Stimulated activated naive CD4-positive, alpha-beta T cell treated with Interleukin-2 at 50 U/mL for 16 hours (primary cell): ENCODE results near the gene CLN3.
"Not testable (repeated sequence)": the region's sequence is repeated elsewhere in the genome, so short reads cannot be mapped to it uniquely, and the experiment has no call there.

Experiments
- DNase-seq: peaks from one replicate; lab custom pipeline; 2025; lab: John Stamatoyannopoulos, UW

The CLN3 gene

DNA sequence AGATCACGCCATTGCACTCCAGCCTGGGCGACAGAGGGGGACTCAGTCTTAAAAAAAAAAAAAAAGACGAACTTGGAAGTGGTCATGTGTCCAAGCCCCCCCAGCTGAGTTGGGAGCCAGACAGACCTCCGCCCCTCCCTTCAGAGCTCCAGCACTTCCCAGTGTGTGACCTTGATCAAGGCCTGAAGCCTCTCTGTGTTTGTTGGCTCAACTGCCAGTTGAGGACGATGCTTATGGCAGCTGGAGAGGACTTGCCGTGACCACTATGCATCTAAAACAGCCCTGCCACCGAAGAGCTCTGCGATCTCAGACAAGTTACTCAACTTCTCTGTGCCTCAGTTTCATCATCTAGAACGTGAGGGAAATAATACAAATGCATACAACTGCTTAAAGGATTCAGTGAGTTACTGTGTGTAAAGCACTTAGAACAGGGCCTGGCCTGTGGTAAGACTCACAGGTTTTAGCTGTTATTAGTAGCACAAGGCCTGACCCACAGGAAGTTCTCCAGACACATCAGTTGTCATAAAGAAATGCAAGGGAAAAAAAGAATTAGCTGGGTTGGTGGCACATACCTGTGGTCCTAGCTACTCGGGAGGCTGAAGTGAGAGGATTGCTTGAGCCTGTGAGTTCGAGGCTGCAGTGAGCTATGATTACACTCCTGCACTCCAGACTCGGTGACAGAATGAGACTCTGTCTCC is 21.8 kb upstream of the CLN3 start:
- no peak for DNase-seq

- DNase-seq = no peak
These were observed 20.2 kb upstream of the CLN3 start for GRCh38 chr16:28511801-28512789.

- DNase-seq = no peak
These were observed 19.2 kb upstream of the CLN3 start for GRCh38 chr16:28511031-28511430.

GRCh38 chr16:28505489-28506137 is 13.7 kb upstream of the CLN3 start:
- no peak for DNase-seq

DNA sequence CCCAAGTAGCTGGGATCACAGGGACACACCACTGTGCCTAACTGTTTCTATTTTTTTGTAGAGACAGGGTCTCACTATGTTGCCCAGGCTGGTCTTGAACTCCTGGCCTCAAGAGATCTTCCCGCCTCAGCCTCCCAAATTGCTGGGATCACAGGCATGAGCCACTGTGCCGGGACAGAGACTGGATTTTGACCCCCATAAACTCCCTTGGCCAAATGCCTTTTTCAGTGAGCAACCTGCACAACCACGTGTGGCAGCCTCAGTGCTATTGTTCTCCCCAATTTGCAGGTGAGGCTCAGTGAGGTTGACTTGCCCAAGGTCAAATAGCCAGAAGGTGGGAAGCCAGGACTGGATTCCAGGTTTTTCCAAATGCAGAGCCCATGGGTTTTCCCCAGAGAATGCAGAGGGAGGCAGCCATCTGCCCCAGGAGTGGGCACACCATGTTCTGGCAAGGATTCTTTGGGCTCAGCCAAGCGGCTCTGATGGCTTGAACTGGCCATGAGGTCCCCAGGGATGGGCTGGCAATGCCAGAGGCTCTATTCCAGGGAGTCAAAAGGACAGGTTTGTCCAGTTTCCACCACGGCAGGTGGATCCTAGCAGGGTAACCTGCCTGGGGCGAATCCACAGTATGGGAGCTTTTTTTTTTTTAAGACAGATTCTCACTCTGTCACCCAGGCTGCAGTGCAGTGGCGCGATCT is 13.0 kb upstream of the CLN3 start:
- no peak for DNase-seq

DNA sequence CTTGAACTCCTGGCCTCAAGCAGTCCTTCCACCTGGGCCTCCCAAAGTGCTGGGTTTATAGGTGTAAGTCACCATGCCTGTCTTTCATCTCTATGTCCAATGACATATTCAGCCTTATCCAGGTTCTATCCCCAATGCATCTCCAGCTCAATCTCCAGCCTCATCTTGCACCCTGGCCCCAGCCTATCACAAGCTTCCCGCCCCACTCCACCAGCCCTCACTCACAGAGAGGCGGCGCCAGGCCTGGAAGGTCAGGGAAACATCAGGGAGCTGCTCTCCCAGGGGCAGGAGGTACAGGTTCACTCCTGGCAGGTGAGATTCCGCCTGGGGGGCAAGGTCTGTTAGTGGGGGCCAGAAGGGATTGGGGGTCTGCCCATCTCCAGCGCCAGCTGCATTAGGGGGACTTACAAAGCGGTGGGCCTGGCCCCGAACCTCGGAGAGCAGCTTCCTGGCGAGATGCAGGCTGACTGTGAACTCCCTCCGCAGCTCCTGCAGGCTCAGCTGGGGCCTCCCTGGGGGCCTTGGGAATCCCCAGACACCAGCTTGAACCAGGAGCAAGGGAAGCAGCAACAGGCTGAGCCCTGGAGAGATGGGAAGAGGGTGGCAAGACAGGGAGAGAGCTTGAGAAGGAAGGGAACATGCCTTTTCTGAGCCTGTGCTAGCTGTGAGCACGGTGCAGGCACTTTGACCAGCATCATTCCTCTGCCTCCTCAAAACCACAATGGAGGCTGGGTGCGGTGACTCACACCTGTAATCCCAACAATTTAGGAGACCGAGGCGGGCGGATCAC is 11.8 kb upstream of the CLN3 start:
- DNase-seq = no peak

DNA sequence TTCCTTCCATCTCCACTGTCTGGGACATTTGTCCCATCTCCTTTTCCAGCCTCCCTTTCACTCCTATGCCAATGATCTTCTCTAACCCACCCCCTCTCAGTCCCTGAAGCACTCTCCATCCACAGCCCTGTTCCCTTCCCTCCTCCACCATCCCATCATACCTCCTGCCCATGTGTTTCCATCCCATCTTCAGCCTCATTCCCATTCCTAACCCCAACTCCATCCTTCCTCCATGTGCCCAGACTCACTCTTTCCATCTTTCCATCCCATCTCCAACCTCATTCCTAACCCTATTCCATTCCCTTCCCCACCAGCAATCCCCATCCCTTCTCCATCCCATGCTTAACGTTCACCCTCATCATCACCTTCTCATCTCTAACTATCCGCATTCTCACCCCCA is 10.4 kb upstream of the CLN3 start:
- DNase-seq = no peak

- DNase-seq = no peak
These were observed 9.7 kb upstream of the CLN3 start for GRCh38 chr16:28501258-28502232.

DNA sequence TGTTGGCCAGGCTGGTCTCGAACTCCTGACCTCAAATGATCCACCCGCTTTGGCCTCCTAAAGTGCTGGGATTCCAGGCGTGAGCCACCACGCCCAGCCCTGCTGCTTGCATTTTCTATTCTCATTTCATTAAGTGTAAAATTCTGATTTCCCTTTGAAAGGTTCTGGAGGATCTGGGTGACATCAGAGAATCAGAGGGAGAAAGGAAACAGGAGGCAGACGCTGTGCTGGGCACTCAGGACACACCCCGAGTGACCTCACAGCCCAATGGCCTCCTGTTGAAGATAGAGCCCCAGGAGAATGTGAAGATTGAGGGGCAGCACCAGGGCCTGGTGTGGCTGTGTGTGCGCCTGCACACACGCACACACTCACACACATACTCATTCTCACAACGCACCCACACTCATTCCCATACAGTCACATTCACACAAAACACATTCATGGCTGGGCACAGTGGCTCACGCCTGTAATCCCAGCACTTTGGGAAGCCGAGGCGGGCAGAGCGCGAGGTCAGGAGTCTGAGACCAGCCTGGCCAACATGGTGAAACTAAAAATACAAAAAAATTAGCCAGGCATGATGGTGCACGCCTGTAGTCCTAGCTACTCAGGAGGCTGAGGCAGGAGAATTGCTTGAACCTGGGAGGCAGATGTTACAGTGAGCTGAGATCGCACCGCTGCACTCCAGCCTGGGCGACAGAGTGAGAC is 8.8 kb upstream of the CLN3 start:
- not testable (repeated sequence) for DNase-seq

DNA sequence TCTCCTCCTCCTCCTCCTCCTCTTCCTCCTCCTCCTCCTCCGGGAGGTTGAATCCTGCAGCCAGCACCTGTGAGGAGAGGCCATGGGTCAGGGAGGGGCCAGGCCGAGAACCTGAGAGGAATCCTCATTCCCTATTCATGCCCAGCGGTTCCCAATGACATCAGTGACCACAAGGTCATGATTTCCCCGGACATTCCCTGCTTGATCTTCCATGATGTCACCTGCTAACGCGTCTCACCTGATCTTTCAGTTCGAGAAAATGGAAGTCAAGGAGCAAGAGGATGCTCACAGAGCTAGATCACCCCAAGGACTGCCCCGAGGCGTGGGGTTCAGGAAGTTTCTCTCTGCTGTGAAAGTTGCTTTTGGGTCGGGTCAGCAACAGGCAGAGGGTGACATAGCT is 8.0 kb upstream of the CLN3 start:
- DNase-seq = no peak

DNA sequence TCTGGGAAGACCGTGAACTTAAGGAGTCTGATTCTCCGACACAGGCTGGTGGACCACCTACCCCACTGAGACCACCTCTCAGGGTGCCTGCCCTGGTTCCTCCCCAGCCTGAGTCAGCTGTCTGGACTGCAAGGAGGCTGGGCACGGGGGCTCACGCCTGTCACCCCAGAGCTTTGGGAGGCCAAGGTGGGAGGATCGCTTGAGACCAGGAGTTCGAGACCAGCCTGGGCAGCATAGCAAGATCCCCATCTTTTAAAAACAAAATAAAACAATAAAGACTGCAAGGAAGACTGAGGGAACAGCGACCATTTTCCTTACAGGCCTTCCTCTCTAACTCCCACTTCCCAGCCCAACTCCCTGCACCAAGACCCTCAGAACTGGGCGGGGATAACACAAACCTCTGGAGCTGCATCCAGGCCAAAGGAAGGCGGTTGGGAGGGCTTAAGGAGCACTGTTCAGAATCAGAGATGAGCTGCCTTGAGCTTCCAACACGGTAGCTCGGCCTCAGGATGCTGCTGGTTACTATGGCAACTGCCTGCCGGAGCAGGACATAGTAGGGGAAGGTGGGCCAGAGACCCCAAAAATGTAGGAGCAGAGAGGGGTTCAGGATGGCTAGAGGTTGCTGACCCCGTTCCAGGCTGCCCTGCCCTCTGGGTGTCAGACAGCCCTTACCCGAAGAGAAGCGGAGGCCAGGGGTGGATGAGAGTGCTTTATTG is 7.0 kb upstream of the CLN3 start:
- no peak for DNase-seq

GRCh38 chr16:28497861-28498599 is 6.2 kb upstream of the CLN3 start:
- DNase-seq = no peak

DNA sequence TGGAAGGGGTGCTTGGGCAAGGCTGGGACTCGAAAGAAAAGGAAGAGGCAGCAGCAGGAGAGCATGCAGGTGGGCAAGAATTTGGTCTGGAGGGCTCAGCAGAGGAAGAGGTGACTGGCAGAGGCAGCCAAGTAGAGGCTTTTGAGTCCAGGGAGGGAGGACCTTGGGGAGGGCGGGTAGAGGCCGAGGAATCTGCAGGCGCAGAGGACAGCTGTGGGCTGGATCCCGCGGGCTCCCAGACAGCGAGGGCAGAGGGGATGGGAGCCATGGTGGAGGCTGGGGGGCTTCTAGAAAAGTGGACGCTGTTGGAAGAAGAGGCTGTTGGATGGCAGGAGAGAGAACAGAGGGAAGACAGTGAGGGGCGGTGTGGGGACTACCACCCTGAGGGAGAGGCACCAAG is 5.5 kb upstream of the CLN3 start:
- DNase-seq = no peak

GRCh38 chr16:28496844-28497243 is 5.0 kb upstream of the CLN3 start:
- no peak for DNase-seq

GRCh38 chr16:28495795-28496749 is 4.2 kb upstream of the CLN3 start:
- DNase-seq = no peak

DNA sequence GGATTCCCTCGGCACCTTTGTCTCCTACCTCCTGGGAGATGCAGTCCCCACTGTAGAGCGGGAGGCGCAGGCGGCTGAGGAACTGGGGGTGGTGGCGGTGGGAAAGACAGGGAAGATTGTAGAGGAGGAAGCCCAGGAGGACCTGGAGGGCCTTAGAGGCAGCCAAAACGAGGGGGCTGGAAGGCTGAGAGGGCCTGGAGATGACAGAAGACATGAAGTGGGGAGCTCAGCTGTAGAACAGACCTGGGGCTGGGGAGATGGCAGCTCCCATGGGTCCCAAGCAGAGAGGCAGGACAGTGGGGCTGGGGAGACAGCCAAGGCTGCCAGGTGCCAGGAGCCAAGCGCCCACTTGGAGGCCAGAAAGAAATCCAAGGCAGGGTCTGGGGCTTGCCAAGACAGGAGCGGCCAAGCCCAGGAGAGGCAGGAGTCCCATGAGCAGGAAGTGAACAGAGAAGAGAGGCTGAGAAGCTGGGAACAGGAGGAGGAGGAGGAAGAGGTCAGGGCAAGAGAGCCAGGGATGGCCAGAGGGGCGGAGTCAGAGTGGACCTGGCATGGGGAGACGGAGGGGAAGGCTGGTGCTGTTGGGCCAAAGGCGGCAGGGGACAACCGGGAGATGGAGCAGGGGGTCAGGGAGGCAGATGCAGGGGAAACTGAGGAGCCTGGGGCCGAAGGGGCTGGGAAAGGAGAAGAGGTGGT is 3.4 kb upstream of the CLN3 start:
- no peak for DNase-seq
